Glutamatergic neuron (in vitro differentiated cells): ENCODE data around the gene GSE1. TPM values are rescaled to one million over a fixed set of nuclear protein-coding genes. Genes with fewer than 3 reads are reported as not detected.

Experiments used
- DNase-seq: peaks from one replicate; pipeline ENCODE4 v3.0.0; 2022
- H3K27ac Mint-ChIP-seq: one replicate; pipeline ENCODE4 v1.8.0; 2020; ENCODE audit warnings: mild to moderate bottlenecking, mixed read lengths, inconsistent platforms; ENCODE audit not compliant: unreplicated experiment
- H3K27me3 Mint-ChIP-seq: one replicate; pipeline ENCODE4 v1.8.0; 2020; ENCODE audit warnings: mild to moderate bottlenecking, moderate library complexity, mixed read lengths, inconsistent platforms; ENCODE audit not compliant: unreplicated experiment
- H3K36me3 Mint-ChIP-seq: one replicate; pipeline ENCODE4 v1.8.0; 2020; ENCODE audit warnings: mild to moderate bottlenecking, mixed read lengths, inconsistent platforms; ENCODE audit not compliant: unreplicated experiment
- H3K4me1 Mint-ChIP-seq: one replicate; pipeline ENCODE4 v1.8.0; 2020; ENCODE audit warnings: mild to moderate bottlenecking, low read depth, mixed read lengths, inconsistent platforms; ENCODE audit not compliant: unreplicated experiment
- H3K4me3 Mint-ChIP-seq: one replicate; pipeline ENCODE4 v1.8.0; 2020; ENCODE audit warnings: mild to moderate bottlenecking, mixed read lengths, inconsistent platforms; ENCODE audit not compliant: unreplicated experiment
- H3K9me3 Mint-ChIP-seq: one replicate; pipeline ENCODE4 v1.8.0; 2020; ENCODE audit warnings: mild to moderate bottlenecking, moderate library complexity, mixed read lengths, inconsistent platforms; ENCODE audit not compliant: unreplicated experiment
- CTCF ChIP-seq: fragments of 200-600 bp; sonication (generic); IDR thresholded peaks from one replicate; pipeline ENCODE4 v1.5.0; 2021; ENCODE audit not compliant: partially characterized antibody, unreplicated experiment
- total RNA-seq: library from RNA; stranded (reverse); fragmentation: NEBNext Ultra II Directional; extraction: Animal tissue kit (Norgen Biotek cat#: 25700); gene quantifications from one replicate; pipeline ENCODE4 v1.2.1, GENCODE V29; 2021; ENCODE audit not compliant: unreplicated experiment

GSE1 gene
- total RNA-seq, 1 donor from 2014 or later, result 473 TPM

GRCh38 chr16:85605912-85606841 lies 6.9 kb upstream of the GSE1 start:
- Mint-ChIP-seq H3K4me1 (peaks cover 57% of the 10 kb centered on the region), H3K27me3 (peaks cover 32% of the 10 kb centered on the region), H3K9me3 (peaks cover 57% of the 10 kb centered on the region), H3K27ac (peak overlapping the region; percentile 78), H3K36me3 (no peaks in the 10 kb centered on the region), H3K4me3 (peak overlapping the region; percentile 74)
- no peak for TF ChIP-seq CTCF
- DNase-seq, result no peak

GRCh38 chr16:85606904-85607303 lies 6.2 kb upstream of the GSE1 start:
- Mint-ChIP-seq H3K36me3 (no peaks in the 10 kb centered on the region), H3K9me3 (peaks cover 50% of the 10 kb centered on the region), H3K4me3 (peak overlapping the region; percentile 74), H3K27ac (peak overlapping the region; percentile 75), H3K4me1 (peaks cover 49% of the 10 kb centered on the region), H3K27me3 (peaks cover 28% of the 10 kb centered on the region)
- TF ChIP-seq CTCF, result no peak
- no peak for DNase-seq

- H3K36me3 Mint-ChIP-seq, result no peaks in the 10 kb centered on the region
- peaks cover 48% of the 10 kb centered on the region for H3K4me1 Mint-ChIP-seq
- TF ChIP-seq CTCF, result peak; percentile 12
- peaks cover 26% of the 10 kb centered on the region for H3K27me3 Mint-ChIP-seq
- H3K4me3 Mint-ChIP-seq, result peak overlapping the region; percentile 74
- H3K9me3 Mint-ChIP-seq, result peaks cover 48% of the 10 kb centered on the region
- peak; percentile 68 for DNase-seq
- peak overlapping the region; percentile 75 for H3K27ac Mint-ChIP-seq
Observed at GRCh38 chr16:85607321-85607765, 5.8 kb upstream of the GSE1 start.

- peaks cover 44% of the 10 kb centered on the region for H3K4me1 Mint-ChIP-seq
- peak overlapping the region; percentile 64 for H3K27ac Mint-ChIP-seq
- no peak for DNase-seq
Observed at GRCh38 chr16:85607796-85608514, 5.2 kb upstream of the GSE1 start.

More at GRCh38 chr16:85607796-85608514, 5.2 kb upstream of the GSE1 start:
- Mint-ChIP-seq H3K27me3 (peaks cover 26% of the 10 kb centered on the region), H3K9me3 (peaks cover 46% of the 10 kb centered on the region), H3K36me3 (no peaks in the 10 kb centered on the region), H3K4me3 (peak overlapping the region; percentile 34)
- no peak for TF ChIP-seq CTCF
